Lower leg skin (tissue), 4 donors: Measurements from ENCODE around the gene TLCD2. TPM values are rescaled to one million over a fixed set of nuclear protein-coding genes. Genes with fewer than 3 reads are reported as not detected.

Experiments used
- DNase-seq, 2 donors: peaks; one replicate each; pipeline ENCODE4 v3.0.0-alpha.2; 2019; ENCODE audit warnings: low spot score in 2 of 2
- H3K4me3 ChIP-seq: fragments of 200-600 bp; sonication (generic); 2 replicates; pipeline ENCODE4 v1.5.1; 2017; ENCODE audit warnings: mild to moderate bottlenecking, low read depth; ENCODE audit not compliant: poor library complexity, severe bottlenecking
- POLR2A ChIP-seq, 2 donors: fragments of 450-650 bp; IDR thresholded peaks; one replicate each; pipeline ENCODE4 v1.6.1; 2016 to 2017; ENCODE audit warnings: antibody characterized with exemption in 2 of 2, mild to moderate bottlenecking in 1 of 2, moderate library complexity in 1 of 2
- WGBS, 2 donors: methylation state at CpG; one replicate each; pipeline ENCODE4 v1.1.5; 2018; 5-methylcytosine and 5-hydroxymethylcytosine counted together
- intact Hi-C: fragments of 100-400 bp; cut with DNase I; formaldehyde crosslinking; loops from one replicate; pipeline ENCODE4 v1.15.0; 2023; ENCODE audit warnings: low total_unique reads
- total RNA-seq, 4 donors: library from RNA; depleted of rRNA; stranded (reverse); fragments of >200 nt; gene quantifications; one replicate each; pipeline ENCODE4 v1.1.0, GENCODE V29; 2016
- TF ChIP-seq, protein P1 (sequence below), 3 donors: fragments of 450-650 bp; IDR thresholded peaks; one replicate each; pipeline ENCODE4 v1.5.1; 2016; ENCODE audit warnings: antibody characterized with exemption in 3 of 3, mild to moderate bottlenecking in 3 of 3, moderate library complexity in 2 of 3

Gene TLCD2, protein sequence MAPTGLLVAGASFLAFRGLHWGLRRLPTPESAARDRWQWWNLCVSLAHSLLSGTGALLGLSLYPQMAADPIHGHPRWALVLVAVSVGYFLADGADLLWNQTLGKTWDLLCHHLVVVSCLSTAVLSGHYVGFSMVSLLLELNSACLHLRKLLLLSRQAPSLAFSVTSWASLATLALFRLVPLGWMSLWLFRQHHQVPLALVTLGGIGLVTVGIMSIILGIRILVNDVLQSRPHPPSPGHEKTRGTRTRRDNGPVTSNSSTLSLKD
- 1 to 10 TPM in 3 of 4 donors, under 1 TPM in 1; 0.99 to 4.5 (median 2.8) TPM for total RNA-seq

DNA sequence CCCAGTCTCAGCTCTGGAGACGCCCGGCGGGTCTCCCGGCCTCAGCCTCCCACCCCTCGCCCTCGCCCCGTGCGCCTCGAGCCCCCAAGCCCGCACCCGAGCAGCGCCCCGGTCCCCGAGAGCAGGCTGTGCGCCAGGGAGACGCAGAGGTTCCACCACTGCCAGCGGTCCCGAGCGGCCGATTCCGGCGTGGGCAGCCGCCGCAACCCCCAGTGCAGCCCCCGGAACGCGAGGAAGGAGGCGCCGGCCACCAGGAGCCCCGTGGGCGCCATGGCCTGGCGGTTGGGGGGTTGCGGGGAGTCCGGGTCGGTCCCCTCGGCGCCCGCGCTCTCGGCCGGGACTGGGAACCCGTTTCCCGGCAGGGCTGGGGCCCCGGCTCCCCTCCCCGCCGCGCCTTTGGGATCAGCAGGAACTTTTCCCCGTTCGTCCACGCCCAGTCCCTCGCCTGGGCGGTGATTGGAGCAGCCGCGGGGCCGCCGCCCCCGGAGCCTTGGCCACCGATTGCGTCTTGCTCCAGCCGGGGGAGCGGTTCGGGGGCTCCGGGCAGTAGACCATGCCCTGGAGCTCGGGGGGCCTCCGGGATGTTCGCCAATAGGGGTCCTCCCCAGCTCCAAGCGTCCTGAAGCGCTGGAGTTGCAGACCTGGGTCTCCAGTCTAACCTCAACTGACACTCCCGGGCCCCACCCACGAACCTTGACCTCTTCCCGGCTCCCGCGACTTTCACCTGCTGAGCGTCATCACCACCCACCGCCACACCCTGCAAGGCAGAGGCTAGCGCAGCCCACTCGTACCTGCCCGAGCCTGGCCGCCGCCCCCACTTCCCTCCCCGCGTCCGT lies at the start of gene TLCD2:
TSS of gene TLCD2 (minus strand) at position 407 of the 836 bp plus-strand sequence. CDS start at position 272, 135 bp downstream.
- intact Hi-C loops: no loop called here
- DNase-seq: peak in 1 of 2 donors; percentile 95
- TF ChIP-seq, protein P1, sequence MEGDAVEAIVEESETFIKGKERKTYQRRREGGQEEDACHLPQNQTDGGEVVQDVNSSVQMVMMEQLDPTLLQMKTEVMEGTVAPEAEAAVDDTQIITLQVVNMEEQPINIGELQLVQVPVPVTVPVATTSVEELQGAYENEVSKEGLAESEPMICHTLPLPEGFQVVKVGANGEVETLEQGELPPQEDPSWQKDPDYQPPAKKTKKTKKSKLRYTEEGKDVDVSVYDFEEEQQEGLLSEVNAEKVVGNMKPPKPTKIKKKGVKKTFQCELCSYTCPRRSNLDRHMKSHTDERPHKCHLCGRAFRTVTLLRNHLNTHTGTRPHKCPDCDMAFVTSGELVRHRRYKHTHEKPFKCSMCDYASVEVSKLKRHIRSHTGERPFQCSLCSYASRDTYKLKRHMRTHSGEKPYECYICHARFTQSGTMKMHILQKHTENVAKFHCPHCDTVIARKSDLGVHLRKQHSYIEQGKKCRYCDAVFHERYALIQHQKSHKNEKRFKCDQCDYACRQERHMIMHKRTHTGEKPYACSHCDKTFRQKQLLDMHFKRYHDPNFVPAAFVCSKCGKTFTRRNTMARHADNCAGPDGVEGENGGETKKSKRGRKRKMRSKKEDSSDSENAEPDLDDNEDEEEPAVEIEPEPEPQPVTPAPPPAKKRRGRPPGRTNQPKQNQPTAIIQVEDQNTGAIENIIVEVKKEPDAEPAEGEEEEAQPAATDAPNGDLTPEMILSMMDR (IDR thresholded peaks at IDR 0.05): no peak
- TF ChIP-seq POLR2A (IDR thresholded peaks at IDR 0.05): no peak

DNA sequence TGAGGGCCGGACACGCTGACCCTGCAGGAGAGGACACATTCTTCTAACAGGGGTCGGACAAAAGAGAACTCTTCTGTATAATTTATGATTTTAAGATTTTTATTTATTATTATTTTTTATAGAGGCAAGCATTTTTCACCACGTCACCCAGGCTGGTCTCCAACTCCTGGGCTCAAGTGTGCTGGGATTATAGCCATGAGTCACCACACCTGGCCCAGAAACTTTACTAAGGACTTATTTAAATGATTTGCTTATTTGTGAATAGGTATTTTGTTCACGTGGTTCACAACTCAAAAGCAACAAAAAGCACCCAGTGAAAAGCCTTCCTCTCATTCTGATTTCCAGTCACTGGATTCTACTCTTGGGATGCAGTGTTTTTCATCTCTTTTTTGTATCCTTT lies 49.4 kb upstream of the TLCD2 start:
- 51 to 66% methylated on average over 5 of the region's 5 CpGs for WGBS, 2 donors
- intact Hi-C loops: no loop called here
- no peak for DNase-seq
- no peak for TF ChIP-seq POLR2A (IDR thresholded peaks at IDR 0.05)
- TF ChIP-seq, protein P1 (IDR thresholded peaks at IDR 0.05): no peak
- H3K4me3 ChIP-seq: no peak overlapping the region

More for the DNA sequence above, at the start of gene TLCD2:
- H3K4me3 ChIP-seq: peak within 1 kb of the TSS; percentile 49
- WGBS, 2 donors: 3% methylated on average over 43 to 62 of the region's 83 CpGs

DNA sequence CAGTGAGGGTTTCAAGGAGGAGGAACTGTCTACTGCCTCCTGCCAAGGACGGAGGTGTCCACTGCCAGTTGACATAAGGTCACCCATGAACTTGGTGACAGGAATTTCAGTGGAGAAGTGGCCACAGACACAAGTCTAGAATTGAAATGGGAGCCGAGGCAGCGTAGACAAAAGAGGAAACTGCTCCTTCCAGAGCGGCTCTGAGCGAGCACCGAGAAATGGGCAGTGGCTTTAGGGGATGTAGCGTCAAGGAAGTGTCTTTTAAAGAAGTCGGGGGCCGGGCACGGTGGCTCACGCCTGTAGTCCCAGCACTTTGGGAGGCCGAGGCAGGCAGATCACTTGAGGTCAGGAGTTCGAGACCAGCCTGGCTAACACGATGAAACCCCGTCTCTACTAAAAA lies 48.6 kb upstream of the TLCD2 start:
- H3K4me3 ChIP-seq: no peak overlapping the region
- 78 to 84% methylated on average over 15 of the region's 15 CpGs for WGBS, 2 donors
- intact Hi-C loops: no loop called here
- TF ChIP-seq, protein P1 (IDR thresholded peaks at IDR 0.05): no peak
- TF ChIP-seq POLR2A (IDR thresholded peaks at IDR 0.05): no peak
- no peak for DNase-seq

DNA sequence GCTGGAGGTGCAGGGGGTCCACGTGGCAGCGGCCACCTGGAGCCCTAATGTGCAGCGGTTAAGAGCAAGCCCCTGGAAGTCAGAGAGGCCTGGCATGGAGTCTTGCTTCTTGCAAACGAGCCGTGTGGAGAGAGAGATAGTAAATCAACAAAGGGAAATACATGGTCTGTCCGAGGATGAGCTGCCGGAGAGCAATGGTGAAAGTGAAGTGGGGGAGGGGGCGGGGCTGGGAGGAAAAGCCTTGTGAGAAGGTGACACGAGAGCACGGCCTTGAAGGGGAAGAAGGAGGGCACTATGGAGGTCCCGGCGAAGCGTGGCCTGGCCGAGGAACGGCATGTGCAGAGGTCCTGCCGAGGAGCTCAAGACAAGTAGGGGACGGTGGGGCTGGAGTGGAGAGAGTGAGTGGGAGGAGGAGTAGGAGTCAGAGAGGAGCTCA lies 45.7 kb upstream of the TLCD2 start:
- H3K4me3 ChIP-seq: no peak overlapping the region
- WGBS, 2 donors: 68 to 69% methylated on average over 17 of the region's 17 CpGs
- DNase-seq: no peak
- TF ChIP-seq, protein P1 (IDR thresholded peaks at IDR 0.05): no peak
- TF ChIP-seq POLR2A (IDR thresholded peaks at IDR 0.05): no peak
- intact Hi-C loops: no loop called here

DNA sequence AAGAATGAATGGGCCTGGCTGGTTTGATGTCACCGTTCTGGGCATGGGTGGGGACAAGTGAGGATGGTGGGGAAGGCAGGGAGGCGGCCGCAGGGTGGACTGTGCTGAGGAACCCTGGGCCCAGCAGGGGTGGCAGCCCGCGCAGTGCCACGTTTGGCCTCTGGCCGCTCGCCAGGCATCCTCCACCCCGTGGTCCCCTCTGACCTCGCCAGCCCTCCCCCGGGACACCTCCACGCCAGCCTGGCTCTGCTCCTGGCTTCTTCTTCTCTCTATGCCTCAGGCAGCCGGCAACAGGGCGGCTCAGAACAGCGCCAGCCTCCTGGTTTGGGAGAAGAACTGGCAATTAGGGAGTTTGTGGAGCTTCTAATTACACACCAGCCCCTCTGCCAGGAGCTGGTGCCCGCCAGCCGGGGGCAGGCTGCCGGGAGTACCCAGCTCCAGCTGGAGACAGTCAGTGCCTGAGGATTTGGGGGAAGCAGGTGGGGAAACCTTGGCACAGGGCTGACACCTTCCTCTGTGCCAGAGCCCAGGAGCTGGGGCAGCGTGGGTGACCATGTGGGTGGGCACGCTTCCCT lies 45.2 kb upstream of the TLCD2 start:
- TF ChIP-seq, protein P1 (IDR thresholded peaks at IDR 0.05): no peak
- no peak for TF ChIP-seq POLR2A (IDR thresholded peaks at IDR 0.05)
- no peak for DNase-seq
- intact Hi-C loops: no loop called here
- no peak overlapping the region for H3K4me3 ChIP-seq
- 42% methylated on average over 20 of the region's 20 CpGs for WGBS, 2 donors
